K562 (cell line): ENCODE measurements around the gene FCHO1. TPM values are rescaled to one million over a fixed set of nuclear protein-coding genes. Genes with fewer than 3 reads are reported as not detected.

ENCODE experiments used
- ATAC-seq: fragments of 200-7000 bp; cut with Tn5 transposase; 3 replicates; pipeline ENCODE4 v1.9.1; 2020; ENCODE audit warnings: moderate library complexity
- BruUV-seq: library from RNA; stranded (reverse); fragments of 400-500 nt; replicated peaks from 2 replicates; lab custom pipeline; 2021; lab: Mats Ljungman, UMichigan
- CTCF ChIA-PET: fragments of 300-600 bp; formaldehyde crosslinking; extraction: SDS; loops from one replicate; lab custom pipeline; 2021; ENCODE audit warnings: low intra/inter-chr PET ratio; lab: Yijun Ruan, JAX
- POLR2A ChIA-PET: fragments of 300-600, 350-650 bp; sonication (Branson Sonifier 250); formaldehyde crosslinking; extraction: SDS; loops from one replicate; lab custom pipeline; 2021; ENCODE audit warnings: antibody characterized with exemption, inconsistent platforms; lab: Yijun Ruan, JAX
- DNase-seq, 4 experiments: peaks; one replicate each; pipeline versions ENCODE4 v3.0.0 to v3.0.0-alpha.2; 2011 to 2018; ENCODE audit warnings: low spot score in 3 of 4, mixed read lengths in 3 of 4; ENCODE audit errors: extremely low read depth in 1 of 4
- FAIRE-seq: peaks from 2 replicates; lab custom pipeline; 2011; peaks lifted over from hg19 to GRCh38; lab: Jason Lieb, UNC
- H2AFZ ChIP-seq: 2 replicates; pipeline ENCODE4 v1.6.0; 2011; ENCODE audit warnings: low read depth, low read length, control low read depth, inconsistent platforms
- H3K27ac ChIP-seq: fragments of 200-600 bp; 3 replicates; pipeline ENCODE4 v1.8.0; 2011; ENCODE audit warnings: low read depth, mild to moderate bottlenecking, control low read depth, inconsistent platforms, low read length, moderate library complexity, mixed read lengths; ENCODE audit errors: extremely low read depth
- H3K27me3 ChIP-seq, 2 experiments: fragments of 300-600 bp in 1 of 2; 2 replicates in 1 of 2; 3 replicates in 1 of 2; pipeline versions ENCODE4 v1.6.0 to v1.8.0; 2011; ENCODE audit warnings: inconsistent platforms in 2 of 2, low read length in 2 of 2, mild to moderate bottlenecking in 1 of 2, mixed read lengths in 1 of 2, moderate library complexity in 1 of 2; ENCODE audit not compliant: control insufficient read depth in 2 of 2, insufficient read depth in 2 of 2
- H3K36me3 ChIP-seq: fragments of 300-600 bp; 3 replicates; pipeline ENCODE4 v1.8.0; 2011; ENCODE audit warnings: mild to moderate bottlenecking, low read length, inconsistent platforms; ENCODE audit not compliant: control insufficient read depth, insufficient read depth
- H3K4me1 ChIP-seq, 2 experiments: fragments of 200-600 bp in 1 of 2; replicated peaks in 1 of 2; 2 replicates in 1 of 2; 3 replicates in 1 of 2; pipeline versions ENCODE4 v1.5.1 to v1.8.0; 2011; ENCODE audit warnings: inconsistent platforms in 2 of 2, low read length in 2 of 2, mild to moderate bottlenecking in 1 of 2, mixed read lengths in 1 of 2, moderate library complexity in 1 of 2; ENCODE audit not compliant: control insufficient read depth in 2 of 2, insufficient read depth in 2 of 2
- H3K4me2 ChIP-seq: 2 replicates; pipeline ENCODE4 v1.6.1; 2011; ENCODE audit warnings: low read length, control low read depth, inconsistent platforms, mixed read lengths; ENCODE audit not compliant: insufficient read depth
- H3K4me3 ChIP-seq: fragments of 200-600 bp; sonication (generic), shearing (Covaris generic); 2 replicates; pipeline ENCODE4 v1.5.1; 2016; ENCODE audit warnings: control low read depth, inconsistent platforms
- H3K79me2 ChIP-seq: fragments of 200-600 bp; 3 replicates; pipeline ENCODE4 v1.8.0; 2011; ENCODE audit warnings: low read length, inconsistent platforms; ENCODE audit not compliant: control insufficient read depth, insufficient read depth
- H3K9ac ChIP-seq, 2 experiments: 2 replicates each; pipeline versions ENCODE4 v1.6.0 to v1.6.1; 2011; ENCODE audit warnings: low read depth in 2 of 2, low read length in 2 of 2, control low read depth in 1 of 2, inconsistent platforms in 1 of 2, mild to moderate bottlenecking in 1 of 2, mixed read lengths in 1 of 2; ENCODE audit not compliant: insufficient read depth in 1 of 2
- H3K9me1 ChIP-seq: one replicate; pipeline ENCODE4 v1.6.0; 2011; ENCODE audit warnings: inconsistent platforms, mild to moderate bottlenecking, low read length, moderate library complexity; ENCODE audit not compliant: control insufficient read depth, insufficient read depth
- H3K9me3 ChIP-seq: replicated peaks from 2 replicates; pipeline ENCODE4 v1.5.1; 2011; ENCODE audit warnings: low read depth, low read length, inconsistent platforms; ENCODE audit not compliant: control insufficient read depth, insufficient read depth
- H4K20me1 ChIP-seq: replicated peaks from 2 replicates; pipeline ENCODE4 v1.6.1; 2011; ENCODE audit warnings: low read length, inconsistent platforms, mixed read lengths; ENCODE audit not compliant: control insufficient read depth, insufficient read depth
- CSDE1 ChIP-seq, 2 experiments: fragments of 450-650 bp; IDR thresholded peaks; 2 replicates each; pipeline ENCODE4 v1.6.1; 2016; ENCODE audit warnings: mild to moderate bottlenecking in 1 of 2
- FOXM1 ChIP-seq, 2 experiments: fragments of 450-650 bp in 1 of 2; sonication (generic) in 1 of 2; formaldehyde crosslinking in 1 of 2; IDR thresholded peaks; 2 replicates each; pipeline versions ENCODE4 v1.6.1 to v1.9.0; 2017 to 2022; ENCODE audit warnings: low read depth in 2 of 2, mild to moderate bottlenecking in 2 of 2, missing genetic modification reagents in 1 of 2, moderate library complexity in 1 of 2
- HDAC2 ChIP-seq: fragments of 450-650 bp; IDR thresholded peaks from 2 replicates; pipeline ENCODE4 v1.6.1; 2016; ENCODE audit warnings: mild to moderate bottlenecking
- HNRNPLL ChIP-seq: fragments of 200-400 bp; formaldehyde crosslinking; IDR thresholded peaks from 2 replicates; pipeline ENCODE4 v1.6.1; 2017; ENCODE audit warnings: low read length, low read depth, mild to moderate bottlenecking; ENCODE audit not compliant: poor library complexity, severe bottlenecking
- KDM1A ChIP-seq, 2 experiments: fragments of 450-650 bp; IDR thresholded peaks; 2 replicates each; pipeline ENCODE4 v1.6.1; 2016; ENCODE audit warnings: mild to moderate bottlenecking in 2 of 2
- RBM25 ChIP-seq: fragments of 200-400 bp; formaldehyde crosslinking; IDR thresholded peaks from 2 replicates; pipeline ENCODE4 v1.6.1; 2018; ENCODE audit warnings: low read length, low read depth, moderate library complexity; ENCODE audit not compliant: severe bottlenecking
- RREB1 ChIP-seq: fragments of 250-450 bp; sonication (Bioruptor Pico); IDR thresholded peaks from 2 replicates; pipeline ENCODE4 v1.4.0; 2020
- SP1 ChIP-seq: sonication (generic); formaldehyde crosslinking; IDR thresholded peaks from 2 replicates; pipeline ENCODE4 v1.8.1; 2022; ENCODE audit warnings: mild to moderate bottlenecking, missing genetic modification reagents
- ZBTB33 ChIP-seq: sonication (generic); formaldehyde crosslinking; IDR thresholded peaks from 2 replicates; pipeline ENCODE4 v1.8.1; 2023; ENCODE audit warnings: mild to moderate bottlenecking, missing genetic modification reagents
- ZBTB7A ChIP-seq: IDR thresholded peaks from 2 replicates; pipeline ENCODE4 v1.6.1; 2011; ENCODE audit warnings: low read depth, mild to moderate bottlenecking, low read length, moderate library complexity, borderline replicate concordance; ENCODE audit not compliant: control insufficient read depth
- ZNF444 ChIP-seq: fragments of 250-450 bp; sonication (Bioruptor Pico); IDR thresholded peaks from 2 replicates; pipeline ENCODE4 v1.4.0; 2020; ENCODE audit warnings: mild to moderate bottlenecking, moderate library complexity
- WGBS: fragments of 100-300 bp; shearing (Covaris generic); methylation state at CpG from one replicate; pipeline ENCODE4 v1.1.6; 2016; ENCODE audit warnings: low coverage, mixed read lengths; ENCODE audit not compliant: insufficient coverage; ENCODE audit errors: missing lambda C conversion rate; 5-methylcytosine and 5-hydroxymethylcytosine counted together
- in situ Hi-C: fragments of 300-500 bp; cut with MboI; formaldehyde crosslinking; loops from 4 replicates; pipeline ENCODE4 v1.15.0; 2018; ENCODE audit warnings: inconsistent platforms, mixed read lengths
- intact Hi-C: fragments of 100-400 bp; cut with micrococcal nuclease; formaldehyde crosslinking; loops from 2 replicates; pipeline ENCODE4 v1.14.2; 2022
- polyA plus RNA-seq, 8 experiments: library from polyadenylated mRNA; depleted of rRNA in 4 of 8; stranded (reverse) in 5 of 8; unstranded in 3 of 8; fragments of >200 nt; fragmentation: Nextera tagmentation in 2 of 8; fragmentation: Illumina TruSeq in 1 of 8; extraction: Ambion mirVana in 2 of 8; extraction: Trizol in 1 of 8; gene quantifications; 2 replicates each; pipeline versions ENCODE4 v1.2.1 to v1.2.3, GENCODE V29; 2011 to 2014; ENCODE audit warnings: inconsistent platforms in 1 of 8, missing spikeins in 1 of 8
- total RNA-seq, 7 experiments: library from RNA; depleted of rRNA in 6 of 7; stranded (reverse); fragments of >200 nt in 6 of 7; fragmentation: Illumina TruSeq in 2 of 7; extraction: Trizol in 2 of 7; gene quantifications; 2 replicates each; pipeline versions ENCODE4 v1.2.1 to v1.2.3, GENCODE V29; 2011 to 2021; ENCODE audit warnings: low replicate concordance in 1 of 7

The FCHO1 gene
- total and polyA plus RNA-seq, 9 of the 15 experiments (the other 6 are each of a cell fraction or from before 2014, with no cell fraction given), result 0.21 to 58.9 (median 18.3) TPM

- FAIRE-seq (peak; percentile 97), ATAC-seq (peak; percentile 97), DNase-seq (peak; percentile 83 to 90 (median 86))
- H3K4me2 ChIP-seq, result no peak overlapping the region
- H3K9me3 ChIP-seq, result no peaks in the 10 kb centered on the region
- 0 out of 2 replicates have a peak, but pooled peaks cover 3% of the 10 kb centered on the region for H4K20me1 ChIP-seq
- WGBS, result 35% methylated on average over 17 of the region's 17 CpGs
- H3K9ac ChIP-seq, result no peak overlapping the region
- H3K9me1 ChIP-seq, result no peaks in the 10 kb centered on the region
- H3K27me3 ChIP-seq, result no peaks in the 10 kb centered on the region
- CTCF ChIA-PET, result interaction anchor here (0.7 kb wide), 1 partner anchor 186 kb away, joined by 3 read pairs; no protein-coding TSS in a partner anchor
- in situ Hi-C loops, result no loop called here
- intact Hi-C loops, result no loop called here
- H3K36me3 ChIP-seq, result peaks cover 67% of the 10 kb centered on the region; the same call in 2 of the 3 replicates
- POLR2A ChIA-PET, result interaction anchor here (0.6 to 2.6 kb wide), 8 partner anchors 9 to 559 kb away, joined by 3 to 12 read pairs (median 4); partner anchors contain the start of gene FCHO1
- H3K79me2 ChIP-seq, result no peaks in the 10 kb centered on the region
- BruUV-seq, result no TSS peak
- H3K4me1 ChIP-seq, result peaks cover 0 to 5% of the 10 kb centered on the region in 2 experiments; a peak in 3 of 5 replicates
- H3K27ac ChIP-seq, result no peak overlapping the region
- no peak overlapping the region for H2AFZ ChIP-seq
- no peak overlapping the region for H3K4me3 ChIP-seq
- TF ChIP-seq FOXM1 (IDR thresholded peaks at IDR 0.05; ENCODE audit: low read depth) (peak; percentile 81), FOXM1 (CRISPR knock-in tag; IDR thresholded peaks at IDR 0.05; ENCODE audit: low read depth) (no peak), RBM25 (peak; percentile 48), RREB1 (CRISPR knock-in tag) (peak; percentile 83; the same call in 1 of the 2 replicates), KDM1A (IDR thresholded peaks at IDR 0.05) (peak; percentile 94 to 95), HDAC2 (peak; percentile 83), HNRNPLL (no peak), ZBTB33 (CRISPR knock-in tag) (peak; percentile 53; the same call in 1 of the 2 replicates), SP1 (CRISPR knock-in tag) (peak; percentile 76), CSDE1 (IDR thresholded peaks at IDR 0.05) (peak in 1 of 2 experiments; percentile 92; a peak in 2 of 4 replicates), ZNF444 (CRISPR knock-in tag) (no peak), ZBTB7A (peak; percentile 47; the same call in 1 of the 2 replicates)
Observed at GRCh38 chr19:17762505-17763229, 11.4 kb downstream of the FCHO1 start.
